Medulla oblongata (tissue), 1 donor: ENCODE measurements around the gene PEX14.

ENCODE experiments used
- DNase-seq: peaks from one replicate; pipeline ENCODE4 v3.0.0-alpha.2; 2015; ENCODE audit errors: extremely low spot score

The PEX14 gene

DNA sequence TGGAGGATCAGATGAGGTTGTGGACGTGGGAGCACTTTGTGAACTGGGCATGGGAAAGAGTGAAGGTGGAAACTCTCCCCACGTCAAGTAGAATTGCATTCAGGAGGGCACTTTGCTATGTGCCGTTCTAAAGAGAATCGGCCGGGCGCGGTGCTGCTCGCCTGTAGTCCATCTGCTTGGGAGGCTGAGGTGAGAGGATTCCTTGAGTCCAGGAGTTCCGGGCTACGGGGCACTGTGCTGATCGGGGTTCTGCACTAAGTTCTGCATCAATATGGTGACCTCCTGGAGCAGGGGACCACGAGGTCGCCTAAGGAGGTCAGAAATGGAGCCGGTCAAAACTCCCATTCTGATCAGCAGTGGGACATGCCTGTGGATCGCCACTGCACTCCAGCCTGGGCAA is 141.9 kb downstream of the PEX14 start:
- no peak for DNase-seq

DNA sequence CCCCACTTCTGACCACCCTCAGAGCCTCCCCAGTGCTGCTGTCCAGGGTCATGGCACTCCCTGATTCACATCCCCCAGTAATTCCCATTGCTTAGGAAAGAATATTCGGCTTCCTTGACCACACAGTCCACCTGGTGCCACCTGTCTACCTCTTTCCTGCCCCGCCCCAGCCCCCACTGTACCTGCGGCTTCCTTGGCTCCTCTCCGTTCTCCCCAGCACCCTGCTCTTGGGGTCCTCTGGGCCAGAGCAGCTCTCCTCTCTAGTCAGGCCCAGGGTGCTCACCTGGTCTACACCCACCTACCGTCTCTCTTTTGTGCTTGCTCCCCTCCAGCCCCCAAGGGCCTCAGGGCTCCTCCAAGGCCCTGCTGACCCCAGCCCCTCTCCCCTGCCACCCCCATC is 142.6 kb downstream of the PEX14 start:
- no peak for DNase-seq

DNA sequence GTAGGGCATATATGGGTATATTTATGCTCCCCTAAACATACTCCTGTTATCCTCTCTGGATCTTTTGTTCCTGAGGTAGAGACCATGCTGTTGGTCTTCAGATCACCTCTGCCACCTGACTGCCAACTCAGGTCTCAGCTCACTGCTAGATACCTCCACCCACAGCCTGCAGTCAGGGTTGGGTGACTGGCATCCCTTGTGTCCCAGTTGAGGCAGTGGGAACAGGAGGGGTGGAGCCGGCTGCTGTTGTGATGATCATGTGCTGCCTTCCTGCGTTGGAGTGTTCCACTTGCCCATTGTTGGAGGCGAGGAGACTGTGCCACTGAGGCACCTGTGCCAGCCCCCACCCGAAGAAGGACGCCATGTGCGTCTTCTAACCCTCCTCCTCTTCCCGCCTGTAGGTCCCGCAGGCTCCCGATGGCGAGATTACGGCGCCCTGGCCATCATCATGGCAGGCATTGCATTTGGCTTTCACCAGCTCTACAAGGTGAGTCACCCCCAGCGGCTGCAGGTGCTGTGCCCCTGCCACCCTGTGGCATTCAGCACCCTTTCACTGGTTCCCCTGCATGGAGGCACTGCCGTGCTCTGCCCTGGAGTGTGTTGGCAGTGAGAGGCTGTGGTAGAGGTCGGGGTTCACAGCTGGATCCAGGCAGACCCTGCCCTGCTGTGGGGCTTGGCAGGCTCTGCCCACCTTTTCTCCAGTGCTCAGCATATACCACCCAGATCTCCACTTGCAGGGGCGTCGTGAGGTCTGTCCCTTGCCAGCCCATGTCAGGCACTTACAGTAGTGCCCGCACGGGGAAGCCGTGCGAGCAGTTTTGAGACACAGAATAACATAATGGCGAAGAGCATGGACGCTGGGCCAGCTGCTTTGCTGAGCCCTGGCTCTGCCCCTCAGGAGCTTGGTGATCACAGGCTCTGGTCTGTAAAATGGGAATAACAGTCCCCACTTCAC is 143.5 kb downstream of the PEX14 start:
- no peak for DNase-seq

DNA sequence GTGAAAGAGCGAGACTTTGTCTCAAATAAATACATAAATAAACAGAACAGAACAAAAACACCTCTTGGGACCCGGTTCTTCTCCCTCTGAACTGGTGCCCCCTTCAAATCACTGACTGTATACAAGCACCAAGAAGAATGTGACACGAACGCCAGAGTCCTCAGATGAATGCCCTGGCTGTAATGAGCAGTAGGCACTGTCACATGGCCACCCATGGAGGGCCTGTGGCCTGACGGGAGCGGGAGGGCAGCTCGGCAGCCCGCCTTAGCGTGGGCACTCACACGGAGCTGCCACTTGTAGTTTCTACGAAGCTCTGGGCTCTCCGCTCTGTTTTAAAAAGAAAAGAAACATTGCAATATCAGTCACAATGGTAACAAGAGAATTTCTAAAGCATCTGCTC is 146.0 kb downstream of the PEX14 start:
- peak; percentile 65 for DNase-seq

DNA sequence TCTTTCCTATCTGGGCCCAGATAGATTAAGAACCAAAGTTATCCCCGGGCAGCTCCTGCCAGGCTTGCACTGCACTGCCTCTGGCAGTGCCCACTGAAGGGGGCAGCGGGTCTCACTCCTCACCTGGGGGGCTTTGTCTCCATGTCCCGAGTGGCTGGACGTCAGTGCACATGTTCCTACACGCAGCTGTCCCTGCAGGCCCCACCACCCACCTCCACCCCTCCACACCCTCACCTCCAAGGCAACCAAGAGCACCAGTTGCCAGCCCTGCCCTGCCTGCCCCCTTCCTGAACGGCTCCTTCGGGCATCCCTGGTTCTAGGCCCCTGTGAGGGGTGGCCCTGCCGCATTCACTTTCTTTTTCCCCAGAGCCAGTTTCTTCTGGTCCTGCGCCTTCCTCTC is 147.2 kb downstream of the PEX14 start:
- no peak for DNase-seq

DNA sequence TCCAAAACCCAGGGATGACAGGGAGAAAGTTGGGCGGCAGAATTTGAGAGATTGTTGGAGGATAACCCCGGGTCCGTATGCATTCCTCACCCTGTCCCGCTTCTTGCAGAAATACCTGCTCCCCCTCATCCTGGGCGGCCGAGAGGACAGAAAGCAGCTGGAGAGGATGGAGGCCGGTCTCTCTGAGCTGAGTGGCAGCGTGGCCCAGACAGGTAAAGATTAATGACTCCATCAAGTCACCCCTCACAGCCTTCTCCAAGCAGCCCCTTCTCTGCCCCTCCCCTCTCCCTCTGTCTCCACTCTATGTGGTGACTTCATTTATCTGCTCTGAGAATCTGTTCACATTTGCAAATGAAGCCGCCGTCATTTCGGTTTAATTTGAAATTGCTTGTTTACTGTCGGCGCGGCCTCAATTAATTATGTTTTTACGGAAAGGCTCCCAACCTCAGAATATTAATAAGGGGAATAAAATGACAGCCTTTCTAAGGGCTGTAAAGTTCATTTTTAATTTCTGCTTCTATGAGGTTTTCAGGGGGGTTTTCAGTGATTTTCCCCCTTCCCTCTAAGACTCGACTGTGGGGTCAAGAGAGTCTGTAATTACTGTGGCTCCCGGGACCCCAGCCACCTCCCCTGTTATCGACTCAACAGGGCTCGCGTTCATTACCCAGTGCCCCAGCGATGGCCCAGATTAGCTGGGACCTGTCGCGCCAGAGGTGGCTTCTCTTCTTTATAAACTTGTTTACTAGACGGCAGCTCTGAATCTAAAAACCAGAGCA is 148.3 kb downstream of the PEX14 start:
- DNase-seq = no peak

DNA sequence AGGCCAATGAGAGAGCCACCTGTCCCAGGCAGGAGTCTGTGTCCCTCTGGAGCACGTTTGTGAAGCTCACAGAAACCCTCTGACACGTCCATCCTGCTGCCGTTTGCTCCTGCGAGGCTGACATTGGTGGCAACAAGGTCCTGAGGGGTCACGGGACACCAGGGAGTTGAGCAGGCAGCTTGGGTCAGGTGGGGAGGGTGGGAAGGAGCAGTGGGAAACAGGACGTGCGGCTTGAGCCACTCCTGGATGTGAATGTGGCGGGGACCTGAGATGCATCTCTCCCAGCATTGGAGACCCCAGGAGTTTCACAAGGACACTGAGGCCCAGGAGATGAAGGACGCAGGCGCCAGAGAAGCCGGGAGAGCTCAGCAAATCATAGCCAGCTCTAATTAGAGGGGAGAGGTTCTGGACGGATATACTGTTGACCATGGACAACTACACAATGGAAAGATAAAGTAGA is 149.0 kb downstream of the PEX14 start:
- DNase-seq = no peak

DNA sequence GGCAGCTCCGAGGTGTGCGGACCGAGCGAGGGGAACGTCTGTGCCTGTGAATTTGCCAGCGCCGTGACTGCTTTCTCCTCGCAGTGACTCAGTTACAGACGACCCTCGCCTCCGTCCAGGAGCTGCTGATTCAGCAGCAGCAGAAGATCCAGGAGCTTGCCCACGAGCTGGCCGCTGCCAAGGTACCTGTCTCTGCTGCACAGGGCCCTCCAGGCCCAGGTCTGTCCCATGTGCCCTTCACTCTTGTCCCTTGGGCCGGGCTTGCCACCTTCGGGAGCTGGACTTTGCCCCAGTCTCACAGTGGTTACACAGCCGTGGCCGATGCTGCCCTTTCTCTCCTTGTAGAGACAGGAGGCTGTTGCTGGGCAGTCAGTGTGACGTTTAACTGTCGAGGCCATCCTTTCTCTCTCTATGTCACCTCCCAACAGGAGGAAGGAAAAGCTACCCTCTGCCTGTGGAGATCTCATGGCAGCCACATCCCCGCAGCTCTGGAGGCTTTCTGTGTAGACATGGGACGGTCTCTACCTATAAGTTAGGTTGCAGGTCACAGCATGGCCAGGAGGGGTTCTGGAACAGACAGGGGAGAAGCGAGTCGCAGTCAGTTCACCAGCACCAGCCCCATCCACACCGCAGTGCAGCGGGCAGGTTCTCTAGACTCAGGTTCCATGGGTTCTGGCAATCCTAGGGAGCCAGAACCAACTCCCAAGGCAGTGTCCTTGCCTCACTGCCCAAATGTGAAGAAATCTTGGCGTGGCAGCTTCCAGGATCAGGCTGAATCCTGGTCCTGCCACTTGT is 149.7 kb downstream of the PEX14 start:
- DNase-seq = no peak

DNA sequence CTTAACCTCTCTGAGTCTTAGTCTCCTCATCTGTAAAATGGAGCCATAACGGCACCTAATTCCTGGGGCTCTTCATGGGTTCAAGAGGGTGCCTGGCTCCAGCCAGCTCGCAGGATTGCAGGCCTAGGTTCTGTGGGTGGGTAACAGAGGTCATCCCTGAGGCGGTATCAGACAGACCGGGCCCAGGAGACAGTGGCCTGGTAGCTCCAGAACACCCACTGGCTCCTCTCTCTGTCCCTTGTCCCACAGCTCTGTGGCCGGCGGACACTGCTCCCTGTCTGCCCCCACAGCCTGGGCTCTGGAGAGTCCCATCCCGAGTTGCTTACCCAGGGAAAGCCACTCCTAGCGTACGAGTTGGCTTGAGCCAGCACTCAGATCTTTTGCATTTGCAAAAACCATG is 150.3 kb downstream of the PEX14 start:
- no peak for DNase-seq

DNA sequence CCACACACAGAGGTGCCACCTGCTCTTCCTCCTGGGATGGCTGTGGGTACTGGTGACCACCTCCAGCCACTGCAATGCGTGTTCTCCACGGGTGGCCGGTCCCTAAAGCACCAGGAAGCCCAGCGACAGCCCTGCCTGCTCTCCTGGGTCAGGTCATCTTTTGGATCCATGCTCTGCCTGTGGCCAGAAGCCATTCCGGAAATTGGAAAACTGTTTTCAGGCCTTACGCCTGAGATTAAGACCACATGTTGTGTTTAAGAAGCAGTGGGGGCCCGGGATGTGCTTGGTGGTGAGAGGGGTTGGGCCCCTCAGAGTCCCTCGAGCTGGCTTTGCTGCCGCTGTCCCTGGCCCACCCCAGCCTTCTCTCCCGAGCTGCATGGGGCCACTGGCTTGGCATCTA is 150.8 kb downstream of the PEX14 start:
- DNase-seq = no peak

DNA sequence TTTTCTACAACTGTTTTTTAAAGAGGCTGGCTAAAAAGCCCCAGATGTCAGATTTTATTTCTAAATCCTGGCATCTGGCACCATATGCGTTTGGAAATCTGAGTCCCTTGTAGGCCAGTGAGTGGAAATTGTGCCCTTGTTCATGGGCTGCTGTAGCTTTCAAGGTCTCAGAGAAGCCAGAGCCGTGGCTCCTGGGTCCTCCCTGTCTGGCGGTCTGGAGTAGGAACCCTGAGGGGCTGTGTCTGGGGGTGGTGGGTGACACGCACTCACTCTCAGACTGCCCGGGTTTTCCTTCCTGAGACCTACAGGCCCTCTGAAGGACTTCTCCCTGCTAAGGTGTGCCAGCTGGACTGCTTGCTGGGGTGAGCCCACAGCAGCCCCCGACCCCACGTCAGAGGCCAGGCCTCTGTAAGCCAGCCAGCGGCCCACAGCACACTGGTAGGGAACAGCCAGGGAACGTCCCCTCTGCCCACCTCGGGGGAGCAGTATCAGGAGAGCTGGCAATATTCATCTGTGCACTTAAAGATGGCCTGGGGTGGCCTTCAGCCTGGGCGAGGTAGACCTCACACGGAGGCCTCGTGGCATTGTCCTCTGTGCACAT is 151.5 kb downstream of the PEX14 start:
- no peak for DNase-seq

DNA sequence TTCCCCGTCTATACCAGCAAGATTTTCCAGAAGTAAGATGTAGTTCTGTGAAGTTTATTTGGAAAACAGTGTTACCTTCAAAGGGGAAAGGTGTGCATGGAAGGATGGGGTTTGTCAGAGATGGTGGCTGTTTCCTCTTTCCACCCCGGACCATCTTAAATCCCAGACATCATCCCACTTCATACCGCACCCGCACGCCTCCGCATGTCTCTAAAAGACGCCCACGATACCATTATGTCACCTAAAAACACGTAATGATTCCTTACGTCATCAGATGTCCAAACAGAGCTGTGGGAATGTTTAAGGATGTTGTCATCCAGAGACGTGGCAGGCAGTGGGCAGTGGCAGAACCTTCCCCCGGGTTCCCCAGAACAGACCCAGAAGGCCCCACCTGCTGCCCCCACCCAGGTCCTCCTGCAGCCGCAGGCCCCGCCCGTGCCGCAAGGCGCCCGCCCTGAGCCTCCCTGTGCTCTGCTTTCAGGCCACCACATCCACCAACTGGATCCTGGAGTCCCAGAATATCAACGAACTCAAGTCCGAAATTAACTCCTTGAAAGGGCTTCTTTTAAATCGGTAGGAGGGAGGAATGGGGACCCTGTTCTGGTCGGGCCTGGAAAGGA is 152.2 kb downstream of the PEX14 start:
- no peak for DNase-seq

DNA sequence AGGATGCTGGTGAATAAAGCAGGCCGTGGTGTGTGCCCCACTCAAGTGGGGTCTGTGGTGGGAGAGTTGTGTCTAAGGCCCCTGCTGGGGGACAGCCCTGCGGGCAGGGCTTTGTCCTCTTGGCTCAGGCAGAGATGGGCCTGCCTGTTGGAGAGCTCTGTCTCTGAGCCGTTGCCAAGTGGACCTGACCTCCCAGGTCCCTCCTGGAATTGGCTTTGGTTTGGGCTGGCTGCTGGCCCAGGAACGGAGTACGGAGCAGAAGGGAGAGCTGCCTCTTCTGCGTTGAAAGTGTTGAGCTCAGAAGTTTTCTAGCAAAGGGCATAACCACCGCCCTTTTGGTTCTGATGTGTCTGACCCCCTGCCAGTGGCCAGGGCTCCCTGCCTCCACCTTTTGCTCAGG is 153.9 kb downstream of the PEX14 start:
- peak; percentile 18 for DNase-seq

DNA sequence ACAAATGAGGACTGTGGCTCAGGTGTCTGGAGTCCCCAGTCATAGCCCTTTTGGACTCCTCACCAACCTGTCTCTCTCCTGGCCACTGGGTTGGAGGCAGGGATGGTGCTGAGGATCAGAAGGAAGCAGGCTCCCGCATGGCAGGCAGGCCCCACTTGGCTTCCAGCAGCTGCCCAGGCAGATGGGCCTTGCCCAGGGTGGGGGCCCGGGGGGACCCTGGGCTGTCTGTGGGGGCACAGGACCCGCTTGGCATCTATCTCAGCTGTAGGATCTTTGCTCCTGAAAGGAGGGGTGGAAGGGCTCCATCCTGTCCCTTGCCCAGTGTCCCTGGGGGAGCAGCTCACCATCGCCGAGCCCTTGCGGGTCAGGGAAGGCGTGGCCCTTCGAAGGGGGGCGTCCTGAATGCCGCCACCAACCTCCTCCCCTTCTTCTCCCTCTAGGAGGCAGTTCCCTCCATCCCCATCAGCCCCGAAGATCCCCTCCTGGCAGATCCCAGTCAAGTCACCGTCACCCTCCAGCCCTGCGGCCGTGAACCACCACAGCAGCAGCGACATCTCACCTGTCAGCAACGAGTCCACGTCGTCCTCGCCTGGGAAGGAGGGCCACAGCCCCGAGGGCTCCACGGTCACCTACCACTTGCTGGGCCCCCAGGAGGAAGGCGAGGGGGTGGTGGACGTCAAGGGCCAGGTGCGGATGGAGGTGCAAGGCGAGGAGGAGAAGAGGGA is 154.5 kb downstream of the PEX14 start:
- no peak for DNase-seq

DNA sequence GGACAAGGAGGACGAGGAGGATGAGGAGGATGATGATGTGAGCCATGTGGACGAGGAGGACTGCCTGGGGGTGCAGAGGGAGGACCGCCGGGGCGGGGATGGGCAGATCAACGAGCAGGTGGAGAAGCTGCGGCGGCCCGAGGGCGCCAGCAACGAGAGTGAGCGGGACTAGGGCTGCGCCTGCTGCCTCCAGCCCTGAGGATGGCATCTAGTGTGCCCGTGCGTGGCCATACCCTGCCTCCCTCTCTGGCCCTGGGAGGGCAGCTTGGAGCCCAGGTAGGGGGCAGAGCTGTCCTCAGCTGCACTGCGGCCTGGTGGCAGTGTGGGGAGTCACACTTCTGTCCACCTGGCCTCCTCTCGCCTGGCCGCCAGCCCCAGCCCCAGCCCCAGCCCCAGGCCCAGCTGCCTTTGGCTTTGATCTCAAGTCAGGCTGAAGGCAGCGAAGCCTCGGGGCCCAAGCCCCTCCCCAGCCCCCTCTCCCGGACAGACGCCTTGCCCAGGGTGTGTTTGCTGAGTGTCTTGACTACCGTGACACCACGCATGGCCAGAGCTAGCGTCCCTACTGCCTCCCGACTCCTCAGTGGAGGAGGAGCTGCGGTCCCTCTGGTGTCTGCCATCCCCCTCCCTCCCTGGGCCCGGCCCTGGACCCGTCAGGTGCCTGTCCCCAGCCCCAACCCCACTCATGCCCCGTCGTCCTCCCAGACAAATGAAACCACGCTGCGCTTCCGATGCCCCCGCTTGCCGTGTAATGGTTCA is 155.2 kb downstream of the PEX14 start:
- no peak for DNase-seq

DNA sequence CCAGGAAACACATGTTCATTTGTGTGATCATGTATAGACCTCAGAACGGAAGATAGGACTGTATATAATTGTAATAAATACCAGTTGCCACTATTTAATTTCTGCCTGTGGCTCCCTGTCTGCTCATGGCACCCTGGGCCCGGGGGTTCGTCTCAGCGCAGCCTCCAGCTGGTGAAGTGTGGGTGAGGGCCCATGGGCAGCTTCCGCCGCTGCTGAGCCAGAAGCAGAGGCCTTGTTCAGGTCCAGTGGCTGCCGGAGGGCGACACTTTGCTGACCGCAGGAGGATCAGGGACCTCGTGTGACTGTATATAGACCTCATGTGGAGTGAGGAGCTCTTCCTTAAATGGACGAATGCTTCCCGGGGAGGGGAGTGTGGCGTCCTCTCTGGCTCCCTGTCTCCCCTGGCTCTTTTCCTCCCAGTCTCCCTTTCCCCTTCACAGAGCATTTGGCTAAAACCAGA is 155.9 kb downstream of the PEX14 start:
- no peak for DNase-seq

DNA sequence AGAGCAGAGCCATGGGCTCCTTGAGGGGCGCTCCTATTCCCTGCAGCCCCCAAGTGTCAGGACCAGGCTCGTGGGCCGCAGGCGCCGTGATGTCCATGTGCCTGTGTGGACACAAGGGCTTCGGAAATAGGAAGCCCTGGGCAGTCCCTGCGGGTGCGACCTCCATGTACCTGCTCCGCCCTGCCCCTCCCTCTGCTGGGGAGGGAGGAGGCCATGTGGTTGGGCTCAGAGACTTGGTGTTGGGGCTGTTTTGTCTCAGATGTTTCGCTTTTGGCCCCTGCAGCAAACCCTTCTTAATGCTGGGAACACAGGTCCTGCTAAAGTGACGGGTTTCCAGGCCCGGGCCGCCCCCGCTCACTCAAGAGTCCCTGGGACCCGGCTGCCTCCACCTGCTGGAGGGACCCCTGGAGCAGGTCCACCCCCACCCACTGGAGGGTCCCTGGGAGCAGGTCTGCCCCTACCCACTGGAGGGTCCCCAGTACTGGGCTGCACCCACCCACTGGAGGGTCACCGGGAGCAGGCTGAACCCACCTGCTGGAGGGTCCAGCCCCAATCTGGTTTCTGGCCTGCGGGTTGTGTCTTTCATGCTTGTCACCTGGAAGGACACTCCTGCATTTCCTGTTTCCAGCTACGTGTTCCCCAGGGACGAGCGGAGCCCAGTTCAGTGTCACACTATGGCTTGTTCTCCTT is 156.5 kb downstream of the PEX14 start:
- no peak for DNase-seq

DNA sequence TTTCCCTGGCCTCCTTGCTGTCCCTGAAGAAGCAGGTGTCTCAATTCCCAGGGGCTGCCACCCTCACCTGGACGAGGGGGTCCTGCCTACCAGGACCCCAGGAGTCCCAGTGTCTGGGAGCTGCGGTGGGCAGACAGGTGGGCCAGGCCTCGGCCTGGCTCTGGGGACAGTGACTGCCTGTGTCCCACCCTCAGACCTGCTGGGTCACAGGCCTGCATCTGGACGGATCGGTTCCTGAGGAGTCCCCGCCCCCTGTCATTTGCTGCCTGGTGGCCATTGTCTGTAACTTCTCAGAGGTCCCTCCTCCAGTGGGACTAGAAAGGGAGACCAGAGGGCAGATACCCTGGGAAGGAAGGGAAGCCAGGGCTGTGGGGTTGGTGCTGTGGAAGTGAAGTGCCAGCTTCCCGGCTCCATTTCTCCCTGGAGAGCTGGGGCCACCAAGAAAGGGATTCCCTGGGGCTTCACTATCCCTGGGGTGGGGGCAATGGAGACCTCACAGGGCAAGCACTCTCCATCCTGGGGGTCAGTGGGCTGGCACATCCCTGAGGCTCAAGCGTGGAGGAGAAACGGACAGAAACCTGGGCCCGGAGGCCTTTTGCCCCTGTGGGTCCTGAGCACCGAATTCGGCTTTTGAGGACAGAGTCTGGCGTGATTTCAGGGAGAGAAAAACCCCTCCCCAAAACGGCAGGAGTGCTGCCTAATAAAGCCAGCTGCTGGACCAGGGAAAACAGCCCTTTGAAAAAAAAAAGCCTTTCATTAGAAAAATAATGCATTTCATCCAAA is 157.3 kb downstream of the PEX14 start:
- DNase-seq = no peak
